Mucosa of descending colon (tissue), 3 donors: ENCODE data around the gene CACNB1. TPM values are rescaled to one million over a fixed set of nuclear protein-coding genes. Genes with fewer than 3 reads are reported as not detected.

Experiments
- ATAC-seq: fragments of 200-7000 bp; cut with Tn5 transposase; one replicate; pipeline ENCODE4 v1.9.1; 2020; ENCODE audit warnings: mild to moderate bottlenecking, moderate library complexity
- DNase-seq, 3 donors: peaks; one replicate each; pipeline ENCODE4 v3.0.0-alpha.2; 2020
- H3K36me3 ChIP-seq: fragments of 200-600 bp; one replicate; pipeline ENCODE4 v1.8.0; 2021; ENCODE audit warnings: low read depth, mild to moderate bottlenecking
- H3K4me1 ChIP-seq: fragments of 200-600 bp; one replicate; pipeline ENCODE4 v1.8.0; 2021; ENCODE audit warnings: low read depth, mild to moderate bottlenecking
- H3K4me3 ChIP-seq: fragments of 200-600 bp; one replicate; pipeline ENCODE4 v1.8.0; 2021; ENCODE audit warnings: mild to moderate bottlenecking
- H3K9me3 ChIP-seq: fragments of 200-600 bp; one replicate; pipeline ENCODE4 v1.8.0; 2021; ENCODE audit warnings: mild to moderate bottlenecking
- intact Hi-C, 2 donors: fragments of 100-400 bp; cut with DNase I in 1 of 2; cut with micrococcal nuclease in 1 of 2; formaldehyde crosslinking; loops; one replicate each; pipeline versions ENCODE4 v1.11.0 to v1.11.1; 2022; cut with DNase I, micrococcal nuclease
- total RNA-seq, 3 donors: library from RNA; stranded (reverse); fragmentation: NEBNext Ultra II Directional in 2 of 3; extraction: Animal tissue kit (Norgen Biotek cat#: 25700) in 2 of 3; gene quantifications; one replicate each; pipeline versions ENCODE4 v1.2.1 to v1.2.4, GENCODE V29; 2021 to 2023
- TF ChIP-seq, protein P1 (sequence below): fragments of 200-600 bp; IDR thresholded peaks from one replicate; pipeline ENCODE4 v1.8.0; 2022; ENCODE audit warnings: antibody characterized with exemption, mild to moderate bottlenecking
- donor health status: DM: no; HTN: no; CAD: no; lungs with moderate emphysema.
- donor health status: DM: no; HTN: no; CAD: no.
- donor health status: DM: no; HTN: yes; CAD: no.

CACNB1 gene
- total RNA-seq, 3 donors from 2014 or later, result 16.8 to 24.3 (median 20.1) TPM

GRCh38 chr17:39183720-39184119 is 13.7 kb downstream of the CACNB1 start:
- intact Hi-C loops, result no loop called here
- no peaks in the 10 kb centered on the region for H3K36me3 ChIP-seq
- no peak overlapping the region for H3K4me3 ChIP-seq
- peaks cover 12% of the 10 kb centered on the region for H3K4me1 ChIP-seq
- H3K9me3 ChIP-seq, result no peaks in the 10 kb centered on the region
- DNase-seq (no peak), ATAC-seq (no peak)
- TF ChIP-seq, protein P1, sequence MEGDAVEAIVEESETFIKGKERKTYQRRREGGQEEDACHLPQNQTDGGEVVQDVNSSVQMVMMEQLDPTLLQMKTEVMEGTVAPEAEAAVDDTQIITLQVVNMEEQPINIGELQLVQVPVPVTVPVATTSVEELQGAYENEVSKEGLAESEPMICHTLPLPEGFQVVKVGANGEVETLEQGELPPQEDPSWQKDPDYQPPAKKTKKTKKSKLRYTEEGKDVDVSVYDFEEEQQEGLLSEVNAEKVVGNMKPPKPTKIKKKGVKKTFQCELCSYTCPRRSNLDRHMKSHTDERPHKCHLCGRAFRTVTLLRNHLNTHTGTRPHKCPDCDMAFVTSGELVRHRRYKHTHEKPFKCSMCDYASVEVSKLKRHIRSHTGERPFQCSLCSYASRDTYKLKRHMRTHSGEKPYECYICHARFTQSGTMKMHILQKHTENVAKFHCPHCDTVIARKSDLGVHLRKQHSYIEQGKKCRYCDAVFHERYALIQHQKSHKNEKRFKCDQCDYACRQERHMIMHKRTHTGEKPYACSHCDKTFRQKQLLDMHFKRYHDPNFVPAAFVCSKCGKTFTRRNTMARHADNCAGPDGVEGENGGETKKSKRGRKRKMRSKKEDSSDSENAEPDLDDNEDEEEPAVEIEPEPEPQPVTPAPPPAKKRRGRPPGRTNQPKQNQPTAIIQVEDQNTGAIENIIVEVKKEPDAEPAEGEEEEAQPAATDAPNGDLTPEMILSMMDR, result no peak

GRCh38 chr17:39183045-39183444 is 14.4 kb downstream of the CACNB1 start:
- ATAC-seq, result no peak
- H3K36me3 ChIP-seq, result no peaks in the 10 kb centered on the region

DNA sequence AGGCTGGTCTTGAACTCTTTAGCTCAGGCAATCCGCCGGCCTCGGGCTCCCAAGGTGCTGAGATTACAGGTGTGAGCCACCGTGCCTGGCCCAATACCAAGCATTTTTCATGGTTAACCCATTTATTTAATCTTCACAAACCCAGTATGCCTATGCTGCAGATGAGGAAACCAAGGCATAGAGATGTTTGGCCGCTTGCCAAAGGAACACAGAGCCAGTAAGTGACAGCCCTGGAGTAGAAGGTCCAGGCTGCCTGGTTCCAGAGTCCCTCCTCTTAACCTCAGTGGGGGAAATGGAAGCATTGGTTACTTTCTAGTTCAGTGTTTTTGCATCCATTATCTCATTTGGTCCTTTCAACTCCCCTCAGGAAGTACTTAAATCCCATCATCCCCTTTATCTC is 16.2 kb downstream of the CACNB1 start:
- DNase-seq (no peak), ATAC-seq (no peak)
- intact Hi-C loops, result no loop called here
- no peaks in the 10 kb centered on the region for H3K36me3 ChIP-seq
- H3K4me1 ChIP-seq, result peaks cover 14% of the 10 kb centered on the region
- H3K4me3 ChIP-seq, result no peak overlapping the region
- TF ChIP-seq, protein P1, result no peak
- H3K9me3 ChIP-seq, result no peaks in the 10 kb centered on the region

More at GRCh38 chr17:39183045-39183444, 14.4 kb downstream of the CACNB1 start:
- intact Hi-C loops, result no loop called here
- no peaks in the 10 kb centered on the region for H3K9me3 ChIP-seq
- no peak overlapping the region for H3K4me3 ChIP-seq
- H3K4me1 ChIP-seq, result peaks cover 18% of the 10 kb centered on the region
- TF ChIP-seq, protein P1, result no peak
- DNase-seq, result no peak

DNA sequence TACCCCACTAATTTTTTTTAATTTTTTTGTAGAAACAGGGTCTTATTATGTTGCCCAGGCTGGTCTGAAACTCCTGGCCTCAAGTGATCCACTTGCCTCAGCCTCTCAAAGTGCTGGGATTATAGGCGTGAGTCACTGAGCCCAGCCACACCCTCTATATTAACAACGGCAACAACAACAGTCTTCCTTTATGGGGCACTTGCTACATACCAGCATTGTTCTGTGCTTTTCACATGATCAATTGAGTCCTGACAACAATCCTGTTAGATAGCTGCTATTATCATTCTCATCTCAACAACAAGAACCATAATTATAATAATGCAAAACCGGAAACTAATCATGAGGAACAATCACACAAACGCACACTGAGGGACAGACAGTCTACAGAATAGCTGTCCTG is 18.9 kb downstream of the CACNB1 start:
- intact Hi-C loops, result no loop called here
- DNase-seq (peak in 1 of 3 donors; percentile 59), ATAC-seq (peak; percentile 93)
- Histone ChIP-seq H3K4me3 (no peak overlapping the region), H3K9me3 (no peaks in the 10 kb centered on the region), H3K4me1 (peaks cover 18% of the 10 kb centered on the region), H3K36me3 (no peaks in the 10 kb centered on the region)
- TF ChIP-seq, protein P1, result no peak

DNA sequence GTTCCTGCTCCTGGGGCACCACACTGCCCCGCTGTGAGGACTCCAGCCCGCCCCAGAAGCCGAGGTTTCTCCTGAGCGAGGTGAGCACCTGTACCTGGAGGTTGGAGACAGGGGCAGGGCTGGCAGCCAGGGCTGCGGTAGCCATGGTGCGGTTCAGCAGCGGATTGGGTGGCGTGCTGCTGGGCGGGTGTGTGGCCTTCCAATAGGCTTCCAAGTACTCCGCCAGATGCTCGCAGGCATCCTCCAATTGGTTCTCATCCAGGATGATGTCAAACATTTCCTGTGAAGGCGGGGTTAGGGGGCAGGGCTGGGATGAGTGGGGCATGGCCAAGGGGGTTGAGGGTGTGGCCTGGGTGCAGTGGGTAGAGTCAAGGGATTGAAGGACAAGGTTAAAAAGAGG is 20.2 kb downstream of the CACNB1 start:
- peak in 1 of 3 donors; percentile 25 for DNase-seq
- H3K36me3 ChIP-seq, result no peaks in the 10 kb centered on the region

More for the DNA sequence above, 20.2 kb downstream of the CACNB1 start:
- Histone ChIP-seq H3K9me3 (no peaks in the 10 kb centered on the region), H3K4me1 (peaks cover 18% of the 10 kb centered on the region), H3K4me3 (no peak overlapping the region)
- TF ChIP-seq, protein P1, result no peak
- peak; percentile 7 for ATAC-seq
- intact Hi-C loops, result no loop called here
